Upper lobe of left lung (tissue), 6 donors: ENCODE results near the gene SDK2. TPM values are rescaled to one million over a fixed set of nuclear protein-coding genes. Genes with fewer than 3 reads are reported as not detected.
A peak's percentile ranks its signal among the peaks of the same experiment; 100 is the strongest.

Experiments
- ATAC-seq, 2 donors: fragments of 200-7000 bp; cut with Tn5 transposase; one replicate each; pipeline ENCODE4 v1.9.1; 2022; ENCODE audit warnings: mild to moderate bottlenecking in 2 of 2, moderate library complexity in 2 of 2; ENCODE audit not compliant: low FRiP score in 2 of 2
- DNase-seq, 2 donors: peaks; one replicate each; pipeline ENCODE4 v3.0.0-alpha.2; 2019 to 2020
- H3K27ac ChIP-seq, 4 donors: fragments of 200-600 bp; sonication (generic); one replicate each; pipeline ENCODE4 v1.5.1; 2016 to 2019
- H3K27me3 ChIP-seq, 4 donors: fragments of 200-600 bp; sonication (generic); one replicate each; pipeline ENCODE4 v1.5.1; 2017 to 2019
- H3K36me3 ChIP-seq, 4 donors: fragments of 200-600 bp; sonication (generic); one replicate each; pipeline ENCODE4 v1.5.1; 2016 to 2019
- H3K4me1 ChIP-seq, 4 donors: fragments of 200-600 bp; sonication (generic); one replicate each; pipeline ENCODE4 v1.5.1; 2018 to 2019
- H3K4me3 ChIP-seq, 4 donors: fragments of 200-600 bp; sonication (generic); one replicate each; pipeline ENCODE4 v1.5.1; 2017 to 2019; ENCODE audit warnings: mild to moderate bottlenecking in 2 of 4, moderate library complexity in 1 of 4
- H3K9me3 ChIP-seq, 4 donors: fragments of 200-600 bp; sonication (generic); one replicate each; pipeline ENCODE4 v1.5.1; 2018 to 2019
- CTCF ChIP-seq, 6 experiments: fragments of 450-650 bp in 4 of 6; fragments of 200-600 bp in 2 of 6; sonication (generic) in 2 of 6; IDR thresholded peaks; one replicate each; pipeline ENCODE4 v1.5.1; 2016 to 2019; ENCODE audit warnings: antibody characterized with exemption in 6 of 6
- EP300 ChIP-seq, 4 donors: sonication (generic); formaldehyde crosslinking; IDR thresholded peaks; one replicate each; pipeline ENCODE4 v1.5.1; 2017; ENCODE audit warnings: antibody characterized with exemption in 4 of 4, control low read depth in 2 of 4
- POLR2A ChIP-seq, 4 donors: fragments of 450-650 bp; IDR thresholded peaks; one replicate each; pipeline ENCODE4 v1.5.1; 2016 to 2017; ENCODE audit warnings: antibody characterized with exemption in 4 of 4, mild to moderate bottlenecking in 2 of 4
- POLR2AphosphoS5 ChIP-seq, 2 donors: sonication (generic); formaldehyde crosslinking; IDR thresholded peaks; one replicate each; pipeline ENCODE4 v1.5.1; 2017; ENCODE audit warnings: antibody characterized with exemption in 2 of 2
- WGBS, 2 donors: methylation state at CpG; one replicate each; pipeline ENCODE4 v1.1.5; 2017 to 2018; 5-methylcytosine and 5-hydroxymethylcytosine counted together
- total RNA-seq, 6 donors: library from RNA; depleted of rRNA in 4 of 6; stranded (reverse); fragments of >200 nt in 4 of 6; gene quantifications; one replicate each; pipeline versions ENCODE4 v1.1.0 to v1.2.1, GENCODE V29; 2016 to 2021
- donor health status: DM: no; HTN: no; CAD: no; lungs with moderate emphysema.
- donor health status: DM: no; HTN: yes; CAD: no; lungs with severe emphysema.

The SDK2 gene
- total RNA-seq, 6 donors from 2014 or later, result 1.2 to 7.3 (median 2.9) TPM

DNA sequence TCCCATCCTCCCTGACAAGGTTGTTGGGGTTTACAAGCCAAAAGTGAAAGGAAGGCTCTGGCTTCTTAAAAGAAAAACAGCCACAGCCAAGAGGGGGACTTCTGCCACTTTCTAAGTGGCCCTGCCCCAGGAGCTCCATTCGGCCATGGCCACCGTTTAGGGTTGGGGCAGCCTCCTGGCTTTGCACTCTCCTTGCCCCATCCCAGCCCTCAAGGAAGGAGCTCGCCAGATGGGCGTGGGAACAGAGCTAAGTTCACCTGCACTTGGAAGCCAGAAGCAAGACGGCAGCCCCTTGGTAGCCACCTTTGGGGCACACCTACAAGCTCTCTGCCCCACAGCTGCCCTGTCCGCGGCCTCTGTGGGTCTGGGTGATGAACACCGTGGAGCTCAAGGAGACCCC lies 210.1 kb downstream of the SDK2 start:
- DNase-seq (no peak), ATAC-seq (no peak)
- Histone ChIP-seq H3K4me1 (peaks cover 0 to 12% (median 9%) of the 10 kb centered on the region in 4 donors), H3K36me3 (no peaks in the 10 kb centered on the region), H3K27ac (no peak overlapping the region), H3K9me3 (no peaks in the 10 kb centered on the region), H3K4me3 (no peak overlapping the region), H3K27me3 (no peaks in the 10 kb centered on the region)
- 78 to 85% methylated on average over 5 to 8 of the region's 8 CpGs for WGBS, 2 donors
- TF ChIP-seq POLR2AphosphoS5 (IDR thresholded peaks at IDR 0.05) (no peak), POLR2A (IDR thresholded peaks at IDR 0.05) (no peak), EP300 (IDR thresholded peaks at IDR 0.05) (no peak), CTCF (IDR thresholded peaks at IDR 0.05) (no peak)

- Histone ChIP-seq H3K4me1 (peaks cover 0 to 12% (median 9%) of the 10 kb centered on the region in 4 donors), H3K9me3 (no peaks in the 10 kb centered on the region), H3K4me3 (no peak overlapping the region), H3K27ac (no peak overlapping the region), H3K36me3 (no peaks in the 10 kb centered on the region), H3K27me3 (no peaks in the 10 kb centered on the region)
- DNase-seq (no peak), ATAC-seq (no peak)
- 95 to 97% methylated on average over 6 to 11 of the region's 11 CpGs for WGBS, 2 donors
- no peak for TF ChIP-seq CTCF (IDR thresholded peaks at IDR 0.05)
- no peak for TF ChIP-seq EP300 (IDR thresholded peaks at IDR 0.05)
- no peak for TF ChIP-seq POLR2AphosphoS5 (IDR thresholded peaks at IDR 0.05)
- TF ChIP-seq POLR2A (IDR thresholded peaks at IDR 0.05), result no peak
Observed at GRCh38 chr17:73433501-73433900, 210.7 kb downstream of the SDK2 start.

DNA sequence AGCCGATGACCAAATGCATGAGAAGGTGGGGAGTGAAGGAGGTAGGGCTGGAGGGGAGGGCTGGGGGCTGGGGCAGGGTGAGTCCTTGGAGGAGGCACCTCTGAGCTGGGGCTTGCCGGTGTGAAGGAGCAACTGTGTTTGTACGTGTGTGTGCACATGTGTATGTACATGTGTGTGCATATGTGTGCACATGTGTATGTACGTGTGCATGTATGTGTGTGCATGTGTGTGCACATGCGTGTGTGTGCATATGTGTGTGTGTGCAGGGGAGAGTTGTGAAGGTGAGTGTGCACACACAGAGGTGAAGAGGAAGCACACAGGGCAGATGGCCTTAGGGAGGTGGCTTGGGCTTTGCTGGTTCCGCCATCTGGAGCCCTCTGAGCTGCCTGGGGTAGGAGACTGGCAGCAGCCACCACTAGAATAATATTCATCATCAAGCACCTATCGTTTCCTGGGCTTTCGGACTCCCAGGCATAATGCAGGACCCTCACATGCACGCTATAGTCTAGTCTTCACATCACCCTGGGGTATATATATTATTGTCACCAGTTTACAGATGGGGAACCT lies 211.5 kb downstream of the SDK2 start:
- WGBS, 2 donors, result 88 to 90% methylated on average over 9 of the region's 9 CpGs
- no peak for TF ChIP-seq CTCF (IDR thresholded peaks at IDR 0.05)
- TF ChIP-seq POLR2AphosphoS5 (IDR thresholded peaks at IDR 0.05), result no peak
- no peaks in the 10 kb centered on the region for H3K36me3 ChIP-seq
- no peaks in the 10 kb centered on the region for H3K27me3 ChIP-seq
- no peak overlapping the region for H3K4me3 ChIP-seq
- H3K9me3 ChIP-seq, result no peaks in the 10 kb centered on the region
- H3K27ac ChIP-seq, result no peak overlapping the region
- peaks cover 0 to 12% (median 9%) of the 10 kb centered on the region in 4 donors for H3K4me1 ChIP-seq
- ATAC-seq, result no peak
- no peak for DNase-seq

DNA sequence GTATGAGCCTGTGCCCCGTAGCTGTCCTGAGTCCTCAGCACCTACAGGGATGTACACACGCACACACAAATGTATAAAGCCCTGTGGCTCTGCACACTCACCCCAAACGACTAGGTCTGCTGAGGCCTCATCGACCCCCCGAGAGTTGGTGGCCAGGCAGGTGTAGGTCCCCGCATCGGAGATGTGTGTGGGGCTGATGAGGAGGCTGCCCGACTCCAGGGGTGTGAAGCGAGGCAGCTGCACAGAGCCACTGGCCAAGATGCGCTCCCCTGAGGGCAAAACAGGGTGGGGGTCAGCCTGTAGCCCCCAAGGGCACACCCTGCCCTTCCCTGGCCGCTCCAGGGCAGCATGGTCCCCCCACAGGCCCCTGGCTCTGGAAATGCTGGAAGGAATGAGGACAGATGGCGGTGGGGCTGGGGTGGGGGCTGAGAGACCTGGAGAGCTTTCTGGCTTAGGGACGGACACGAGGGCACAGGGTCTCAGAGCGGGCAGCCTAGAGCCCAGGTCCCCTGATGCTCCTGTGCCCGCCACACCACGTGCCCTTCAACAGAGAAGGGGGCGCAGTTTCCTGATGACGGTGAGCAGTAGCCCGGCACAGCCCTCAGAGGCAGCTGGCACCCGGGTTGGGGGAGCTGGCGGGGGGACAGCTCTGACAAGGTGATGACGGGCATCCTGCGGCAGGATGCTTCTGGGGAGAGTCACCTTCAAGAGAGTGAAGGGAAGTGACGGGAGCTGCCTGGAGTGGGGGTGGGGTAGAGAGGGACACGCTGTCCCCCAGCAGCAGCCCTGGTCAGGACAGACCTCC lies 212.6 kb downstream of the SDK2 start:
- no peaks in the 10 kb centered on the region for H3K9me3 ChIP-seq
- H3K27me3 ChIP-seq, result no peaks in the 10 kb centered on the region
- DNase-seq, result peak in 1 of 2 donors; percentile 64
- no peaks in the 10 kb centered on the region for H3K36me3 ChIP-seq
- TF ChIP-seq CTCF (IDR thresholded peaks at IDR 0.05) (no peak), EP300 (IDR thresholded peaks at IDR 0.05) (no peak), POLR2AphosphoS5 (IDR thresholded peaks at IDR 0.05) (no peak), POLR2A (IDR thresholded peaks at IDR 0.05) (no peak)
- no peak overlapping the region for H3K4me3 ChIP-seq
- WGBS, 2 donors, result 82 to 86% methylated on average over 24 to 26 of the region's 26 CpGs
- peaks cover 0 to 12% (median 9%) of the 10 kb centered on the region in 4 donors for H3K4me1 ChIP-seq
- H3K27ac ChIP-seq, result no peak overlapping the region
- ATAC-seq, result no peak
